Keratinocyte (primary cell): Measurements from ENCODE around the gene ACTR2. TPM values are rescaled to one million over a fixed set of nuclear protein-coding genes. Genes with fewer than 3 reads are reported as not detected.

Experiments used
- DNase-seq: peaks from one replicate; pipeline ENCODE4 v3.0.0-alpha.2; 2011; ENCODE audit warnings: low read depth, missing footprints, low spot score
- FAIRE-seq: peaks from 2 replicates; lab custom pipeline; 2011; peaks lifted over from hg19 to GRCh38; lab: Jason Lieb, UNC
- H2AFZ ChIP-seq: 2 replicates; pipeline ENCODE4 v1.6.0; 2012; ENCODE audit warnings: low read length, control low read depth, inconsistent platforms; ENCODE audit not compliant: control insufficient read depth
- H3K27ac ChIP-seq: 2 replicates; pipeline ENCODE4 v1.5.1; 2011; ENCODE audit warnings: low read length; ENCODE audit not compliant: control insufficient read depth, insufficient read depth
- H3K27me3 ChIP-seq: 3 replicates; pipeline ENCODE4 v1.6.0; 2011; ENCODE audit warnings: low read length; ENCODE audit not compliant: control insufficient read depth, insufficient read depth; ENCODE audit errors: extremely low read depth
- H3K36me3 ChIP-seq, 2 experiments: 2 replicates in 1 of 2; 3 replicates in 1 of 2; pipeline ENCODE4 v1.5.1; 2011; ENCODE audit warnings: low read length in 2 of 2, mild to moderate bottlenecking in 1 of 2; ENCODE audit not compliant: control insufficient read depth in 2 of 2, insufficient read depth in 2 of 2; ENCODE audit errors: extremely low read depth in 1 of 2
- H3K4me1 ChIP-seq: 3 replicates; pipeline ENCODE4 v1.5.1; 2011; ENCODE audit warnings: low read length; ENCODE audit not compliant: control insufficient read depth, insufficient read depth; ENCODE audit errors: extremely low read depth
- H3K4me2 ChIP-seq: 3 replicates; pipeline ENCODE4 v1.6.0; 2011; ENCODE audit warnings: low read depth, low read length; ENCODE audit not compliant: control insufficient read depth, insufficient read depth; ENCODE audit errors: extremely low read depth
- H3K4me3 ChIP-seq, 3 experiments: fragments of 200-600 bp in 1 of 3; sonication (generic) in 1 of 3; 2 replicates in 2 of 3; 3 replicates in 1 of 3; pipeline ENCODE4 v1.5.1; 2011 to 2016; ENCODE audit warnings: low read length in 3 of 3, mild to moderate bottlenecking in 3 of 3, control low read depth in 2 of 3, inconsistent platforms in 1 of 3, low read depth in 1 of 3, mixed read lengths in 1 of 3, mixed run types in 1 of 3, moderate library complexity in 1 of 3; ENCODE audit not compliant: control insufficient read depth in 2 of 3, insufficient read depth in 2 of 3; ENCODE audit errors: extremely low read depth in 1 of 3
- H3K79me2 ChIP-seq: 2 replicates; pipeline ENCODE4 v1.6.0; 2012; ENCODE audit warnings: low read length; ENCODE audit not compliant: control insufficient read depth, insufficient read depth
- H3K9ac ChIP-seq: 3 replicates; pipeline ENCODE4 v1.6.0; 2011; ENCODE audit warnings: low read length; ENCODE audit not compliant: control insufficient read depth, insufficient read depth; ENCODE audit errors: extremely low read depth
- H3K9me1 ChIP-seq: 3 replicates; pipeline ENCODE4 v1.6.0; 2011; ENCODE audit warnings: low read length; ENCODE audit not compliant: control insufficient read depth, insufficient read depth; ENCODE audit errors: extremely low read depth
- H3K9me3 ChIP-seq: 2 replicates; pipeline ENCODE4 v1.5.1; 2012; ENCODE audit warnings: low read depth, low read length; ENCODE audit not compliant: control insufficient read depth
- H4K20me1 ChIP-seq: 3 replicates; pipeline ENCODE4 v1.6.0; 2011; ENCODE audit warnings: low read length; ENCODE audit not compliant: control insufficient read depth, insufficient read depth; ENCODE audit errors: extremely low read depth
- CTCF ChIP-seq, 3 experiments: IDR thresholded peaks in 1 of 3; conservative IDR thresholded peaks in 1 of 3; optimal IDR thresholded peaks in 1 of 3; 2 replicates in 2 of 3; 3 replicates in 1 of 3; pipeline versions ENCODE3 to v1.5.1; 2011; ENCODE audit warnings: low read length in 3 of 3, mild to moderate bottlenecking in 3 of 3, moderate library complexity in 2 of 3, control low read depth in 1 of 3, inconsistent platforms in 1 of 3; ENCODE audit not compliant: insufficient read depth in 2 of 3; ENCODE audit errors: extremely low read depth in 1 of 3
- EZH2 ChIP-seq: IDR thresholded peaks from one replicate; pipeline ENCODE4 v1.6.1; 2012; ENCODE audit warnings: inconsistent platforms, mild to moderate bottlenecking, low read length, moderate library complexity
- dilution Hi-C: fragments of 300-500 bp; cut with MboI; formaldehyde crosslinking; loops from one replicate; pipeline ENCODE4 v1.7.0; 2020; ENCODE audit warnings: low sequenced_read_pairs; ENCODE audit not compliant: extremely low pct_ligation_motif_present
- polyA plus RNA-seq, 5 experiments: library from polyadenylated mRNA; depleted of rRNA in 3 of 5; stranded (reverse) in 3 of 5; stranded (forward) in 1 of 5; unstranded in 1 of 5; fragments of >200 nt; gene quantifications; 1 replicate in 1 of 5; 2 replicates in 3 of 5; 3 replicates in 1 of 5; pipeline versions ENCODE4 v1.2.1 to v1.2.3, GENCODE V29; 2011 to 2012; ENCODE audit warnings: missing spikeins in 2 of 5, low read depth in 1 of 5, low replicate concordance in 1 of 5

The ACTR2 gene
- polyA plus RNA-seq, 1 donor (not counting 4 experiments of a cell fraction or from before 2014, with no cell fraction given), result 257 TPM

DNA sequence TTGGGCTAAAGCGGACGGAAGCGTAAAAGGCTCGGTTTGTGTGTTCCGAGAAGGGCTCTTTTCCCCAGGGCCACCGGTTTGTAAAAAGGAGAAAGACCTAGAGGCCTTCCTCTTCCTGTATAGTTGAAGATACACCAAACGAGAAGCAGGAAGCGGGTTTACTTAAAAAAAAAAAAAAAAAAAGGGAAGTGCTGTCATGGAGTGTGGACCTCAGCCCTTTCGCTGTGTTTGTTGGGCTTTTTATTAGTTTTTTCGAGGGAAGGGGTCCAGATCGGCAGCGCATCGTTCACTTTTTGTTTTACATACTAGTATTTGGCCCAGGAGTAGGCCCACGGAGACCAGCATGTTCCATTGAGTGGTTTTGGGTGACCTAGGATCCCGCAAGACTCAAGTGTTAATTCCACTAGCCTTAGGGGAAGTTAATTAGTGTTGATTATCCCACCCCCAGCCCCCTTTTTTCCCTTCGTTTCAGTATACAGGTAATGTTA lies 676 bp downstream of the ACTR2 start:
- H3K4me3 ChIP-seq, result peak overlapping the region; percentile 55 to 100 (median 84)
- H3K27ac ChIP-seq, result peak overlapping the region; percentile 90
- peak overlapping the region; percentile 92 for H3K9ac ChIP-seq
- peak overlapping the region; percentile 82 for H2AFZ ChIP-seq
- no peak for TF ChIP-seq EZH2
- TF ChIP-seq CTCF (optimal IDR thresholded peaks at IDR 0.05 in 1 of 3, IDR thresholded peaks at IDR 0.05 in 1 of 3, conservative IDR thresholded peaks at IDR 0.05 in 1 of 3; ENCODE audit: extremely low read depth in 1 of 3, insufficient read depth in 2 of 3, low read length in 3 of 3), result no peak
- FAIRE-seq (no peak), DNase-seq (no peak)
- H3K79me2 ChIP-seq, result peaks cover 69% of the 10 kb centered on the region
- peak overlapping the region; percentile 45 for H3K4me2 ChIP-seq
- H4K20me1 ChIP-seq, result peaks cover 9% of the 10 kb centered on the region
- peaks cover 0 to 5% of the 10 kb centered on the region in 2 experiments for H3K36me3 ChIP-seq
- no peaks in the 10 kb centered on the region for H3K27me3 ChIP-seq
- dilution Hi-C loops, result no loop called here
- H3K4me1 ChIP-seq, result peaks cover 42% of the 10 kb centered on the region
- H3K9me1 ChIP-seq, result no peaks in the 10 kb centered on the region
- H3K9me3 ChIP-seq, result no peaks in the 10 kb centered on the region

DNA sequence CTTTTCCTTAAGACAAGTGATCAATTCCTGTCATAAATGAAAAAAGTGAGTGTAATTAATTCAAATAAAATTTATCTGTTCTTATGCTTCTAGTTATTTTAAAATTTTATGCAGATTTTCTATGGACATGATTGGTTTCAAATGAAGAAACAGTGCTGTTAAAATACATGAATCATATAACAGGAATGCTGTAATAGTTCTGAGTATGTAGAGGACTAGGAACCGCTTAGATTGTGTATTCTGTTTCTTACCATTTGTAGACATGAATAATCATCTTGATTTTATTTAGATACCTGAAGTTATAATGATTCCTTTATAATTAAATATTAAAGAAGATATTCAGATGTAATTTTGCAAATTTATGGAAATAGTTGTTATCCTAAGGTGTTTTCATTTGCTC lies 3.5 kb downstream of the ACTR2 start:
- H3K9ac ChIP-seq, result no peak overlapping the region
- H3K4me3 ChIP-seq, result no peak overlapping the region
- peaks cover 38% of the 10 kb centered on the region for H3K4me1 ChIP-seq
- peaks cover 17% of the 10 kb centered on the region for H4K20me1 ChIP-seq
- FAIRE-seq (no peak), DNase-seq (no peak)
- TF ChIP-seq CTCF (optimal IDR thresholded peaks at IDR 0.05 in 1 of 3, IDR thresholded peaks at IDR 0.05 in 1 of 3, conservative IDR thresholded peaks at IDR 0.05 in 1 of 3; ENCODE audit: extremely low read depth in 1 of 3, insufficient read depth in 2 of 3, low read length in 3 of 3) (no peak), EZH2 (no peak)
- no peak overlapping the region for H3K27ac ChIP-seq
- H3K9me1 ChIP-seq, result no peaks in the 10 kb centered on the region
- H2AFZ ChIP-seq, result no peak overlapping the region
- H3K9me3 ChIP-seq, result no peaks in the 10 kb centered on the region
- no peaks in the 10 kb centered on the region for H3K27me3 ChIP-seq
- H3K79me2 ChIP-seq, result peaks cover 96% of the 10 kb centered on the region
- H3K4me2 ChIP-seq, result peak overlapping the region; percentile 39
- dilution Hi-C loops, result no loop called here
- peaks cover 8% of the 10 kb centered on the region in 2 experiments for H3K36me3 ChIP-seq
